Subcutaneous abdominal adipose tissue (tissue), 5 donors: ENCODE results near the gene CYB5D1.

ENCODE experiments used
- H3K27ac ChIP-seq: one replicate; pipeline ENCODE4 v1.7.0; 2013; ENCODE audit warnings: low read depth, mild to moderate bottlenecking, inconsistent platforms, low read length, moderate library complexity
- H3K27me3 ChIP-seq, 5 donors: one replicate each; pipeline ENCODE4 v1.7.0; 2013; ENCODE audit warnings: low read length in 5 of 5, inconsistent platforms in 1 of 5; ENCODE audit not compliant: control insufficient read depth in 5 of 5, insufficient read depth in 4 of 5
- H3K36me3 ChIP-seq, 5 donors: one replicate each; pipeline ENCODE4 v1.7.0; 2013; ENCODE audit warnings: low read length in 5 of 5; ENCODE audit not compliant: control insufficient read depth in 5 of 5, insufficient read depth in 5 of 5
- H3K4me1 ChIP-seq, 5 donors: one replicate each; pipeline ENCODE4 v1.7.0; 2013; ENCODE audit warnings: low read length in 5 of 5, mild to moderate bottlenecking in 3 of 5, moderate library complexity in 1 of 5; ENCODE audit not compliant: control insufficient read depth in 5 of 5, insufficient read depth in 5 of 5
- H3K4me3 ChIP-seq, 5 donors: one replicate each; pipeline ENCODE4 v1.7.0; 2013; ENCODE audit warnings: low read length in 5 of 5, low read depth in 1 of 5
- H3K9ac ChIP-seq, 5 donors: one replicate each; pipeline ENCODE4 v1.7.0; 2013; ENCODE audit warnings: low read length in 5 of 5, mild to moderate bottlenecking in 4 of 5, moderate library complexity in 3 of 5
- H3K9me3 ChIP-seq, 5 donors: one replicate each; pipeline ENCODE4 v1.7.0; 2013; ENCODE audit warnings: low read length in 5 of 5; ENCODE audit not compliant: control insufficient read depth in 5 of 5
- donor health status: healthy.
- donor health status: healthy.
- donor health status: healthy.
- donor health status: healthy.
- donor health status: healthy.

Gene CYB5D1

DNA sequence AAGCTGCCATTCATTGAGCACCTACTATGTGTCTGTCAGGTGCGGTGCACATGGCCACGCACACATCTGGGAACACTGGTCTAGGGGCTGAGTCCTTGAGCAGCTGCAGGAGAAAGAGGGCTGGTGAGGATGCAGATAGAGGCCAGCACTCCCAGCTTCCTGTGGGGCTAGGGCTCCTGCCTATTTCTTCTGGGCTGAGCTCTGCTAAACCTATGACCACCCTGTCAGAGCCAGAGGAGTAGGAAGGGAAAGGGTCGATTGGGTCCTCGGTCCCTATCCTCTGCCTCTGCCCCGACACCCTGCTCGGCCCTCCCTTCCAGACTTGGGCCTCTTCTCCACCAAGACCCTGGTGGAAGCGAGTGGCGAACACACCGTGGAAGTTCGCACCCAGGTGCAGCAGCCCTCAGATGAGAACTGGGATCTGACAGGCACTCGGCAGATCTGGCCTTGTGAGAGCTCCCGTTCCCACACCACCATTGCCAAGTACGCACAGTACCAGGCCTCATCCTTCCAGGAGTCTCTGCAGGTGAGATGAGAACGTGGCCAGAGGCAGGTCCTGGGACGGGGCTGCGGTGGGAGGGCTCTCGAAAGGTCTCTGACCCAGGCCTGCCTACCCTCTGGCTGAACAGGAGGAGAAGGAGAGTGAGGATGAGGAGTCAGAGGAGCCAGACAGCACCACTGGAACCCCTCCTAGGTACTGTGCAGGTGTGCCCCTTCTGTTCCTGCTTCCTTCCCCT, 6.9 kb upstream of the CYB5D1 start:
- Histone ChIP-seq H3K27me3 (no peaks in the 10 kb centered on the region), H3K4me3 (peak overlapping the region in 3 of 5 donors; percentile 1 to 23 (median 6)), H3K4me1 (peaks cover 0 to 27% (median 19%) of the 10 kb centered on the region in 5 donors), H3K9me3 (no peaks in the 10 kb centered on the region), H3K9ac (no peak overlapping the region), H3K27ac (no peak overlapping the region), H3K36me3 (peaks cover 0 to 74% (median 67%) of the 10 kb centered on the region in 5 donors)

DNA sequence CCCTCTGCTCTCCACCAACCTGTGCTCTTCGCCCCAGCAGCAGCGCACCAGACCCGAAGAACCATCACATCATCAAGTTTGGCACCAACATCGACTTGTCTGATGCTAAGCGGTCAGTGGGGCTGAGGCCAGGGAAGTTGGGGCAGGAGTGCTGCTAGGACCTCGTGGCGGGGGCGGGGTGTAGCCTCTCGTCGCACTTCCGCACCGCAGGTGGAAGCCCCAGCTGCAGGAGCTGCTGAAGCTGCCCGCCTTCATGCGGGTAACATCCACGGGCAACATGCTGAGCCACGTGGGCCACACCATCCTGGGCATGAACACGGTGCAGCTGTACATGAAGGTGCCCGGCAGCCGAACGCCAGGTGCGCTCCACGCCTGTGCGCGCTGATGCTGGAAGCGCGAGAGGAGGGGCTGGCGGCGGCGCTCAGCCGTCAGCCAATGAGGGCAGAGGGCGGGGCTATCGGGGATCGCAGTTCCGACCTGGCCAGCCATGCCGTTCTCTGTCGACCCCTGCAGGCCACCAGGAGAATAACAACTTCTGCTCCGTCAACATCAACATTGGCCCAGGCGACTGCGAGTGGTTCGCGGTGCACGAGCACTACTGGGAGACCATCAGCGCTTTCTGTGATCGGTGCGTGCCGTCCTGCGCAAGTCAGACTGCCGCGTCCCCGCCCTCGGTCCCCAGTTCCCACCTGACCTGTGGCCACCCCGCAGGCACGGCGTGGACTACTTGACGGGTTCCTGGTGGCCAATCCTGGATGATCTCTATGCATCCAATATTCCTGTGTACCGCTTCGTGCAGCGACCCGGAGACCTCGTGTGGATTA, 6.2 kb upstream of the CYB5D1 start:
- Histone ChIP-seq H3K27me3 (no peaks in the 10 kb centered on the region), H3K36me3 (peaks cover 0 to 67% (median 60%) of the 10 kb centered on the region in 5 donors), H3K27ac (no peak overlapping the region), H3K4me1 (peaks cover 0 to 34% (median 26%) of the 10 kb centered on the region in 5 donors), H3K4me3 (peak overlapping the region in 3 of 5 donors; percentile 17 to 23 (median 18)), H3K9ac (no peak overlapping the region), H3K9me3 (no peaks in the 10 kb centered on the region)

DNA sequence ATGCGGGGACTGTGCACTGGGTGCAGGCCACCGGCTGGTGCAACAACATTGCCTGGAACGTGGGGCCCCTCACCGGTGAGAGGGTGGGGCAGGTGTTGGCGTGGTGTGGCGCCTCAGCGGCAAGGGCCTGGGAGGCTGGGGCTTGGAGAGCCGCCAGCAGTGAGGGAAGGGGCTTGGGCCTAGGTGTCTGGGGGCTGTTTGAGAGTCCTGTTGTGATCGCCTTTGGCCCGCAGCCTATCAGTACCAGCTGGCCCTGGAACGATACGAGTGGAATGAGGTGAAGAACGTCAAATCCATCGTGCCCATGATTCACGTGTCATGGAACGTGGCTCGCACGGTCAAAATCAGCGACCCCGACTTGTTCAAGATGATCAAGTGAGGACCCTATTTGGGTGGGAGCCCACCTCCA, 5.5 kb upstream of the CYB5D1 start:
- H3K27ac ChIP-seq: no peak overlapping the region
- no peak overlapping the region for H3K9ac ChIP-seq
- no peaks in the 10 kb centered on the region for H3K27me3 ChIP-seq
- H3K4me1 ChIP-seq: peaks cover 0 to 38% (median 30%) of the 10 kb centered on the region in 5 donors
- H3K9me3 ChIP-seq: no peaks in the 10 kb centered on the region
- peak overlapping the region in 1 of 5 donors; percentile 11 for H3K4me3 ChIP-seq
- peaks cover 0 to 61% (median 54%) of the 10 kb centered on the region in 5 donors for H3K36me3 ChIP-seq

DNA sequence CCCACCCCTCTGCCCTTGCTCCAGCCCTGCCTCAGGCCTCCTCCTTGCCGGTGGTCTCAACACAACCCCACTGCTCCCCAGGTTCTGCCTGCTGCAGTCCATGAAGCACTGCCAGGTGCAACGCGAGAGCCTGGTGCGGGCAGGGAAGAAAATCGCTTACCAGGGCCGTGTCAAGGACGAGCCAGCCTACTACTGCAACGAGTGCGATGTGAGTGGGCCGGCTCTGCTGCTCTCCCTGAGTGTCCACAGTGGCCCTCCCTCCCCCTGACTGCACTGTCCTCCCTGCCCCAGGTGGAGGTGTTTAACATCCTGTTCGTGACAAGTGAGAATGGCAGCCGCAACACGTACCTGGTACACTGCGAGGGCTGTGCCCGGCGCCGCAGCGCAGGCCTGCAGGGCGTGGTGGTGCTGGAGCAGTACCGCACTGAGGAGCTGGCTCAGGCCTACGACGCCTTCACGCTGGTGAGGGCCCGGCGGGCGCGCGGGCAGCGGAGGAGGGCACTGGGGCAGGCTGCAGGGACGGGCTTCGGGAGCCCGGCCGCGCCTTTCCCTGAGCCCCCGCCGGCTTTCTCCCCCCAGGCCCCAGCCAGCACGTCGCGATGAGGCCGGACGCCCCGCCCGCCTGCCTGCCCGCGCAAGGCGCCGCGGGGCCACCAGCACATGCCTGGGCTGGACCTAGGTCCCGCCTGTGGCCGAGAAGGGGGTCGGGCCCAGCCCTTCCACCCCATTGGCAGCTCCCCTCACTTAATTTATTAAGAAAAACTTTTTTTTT, 4.7 kb upstream of the CYB5D1 start:
- Histone ChIP-seq H3K27ac (no peak overlapping the region), H3K27me3 (no peaks in the 10 kb centered on the region), H3K36me3 (peaks cover 0 to 54% (median 49%) of the 10 kb centered on the region in 5 donors), H3K4me1 (peaks cover 3 to 45% (median 32%) of the 10 kb centered on the region in 5 donors), H3K4me3 (no peak overlapping the region), H3K9ac (no peak overlapping the region), H3K9me3 (no peaks in the 10 kb centered on the region)

DNA sequence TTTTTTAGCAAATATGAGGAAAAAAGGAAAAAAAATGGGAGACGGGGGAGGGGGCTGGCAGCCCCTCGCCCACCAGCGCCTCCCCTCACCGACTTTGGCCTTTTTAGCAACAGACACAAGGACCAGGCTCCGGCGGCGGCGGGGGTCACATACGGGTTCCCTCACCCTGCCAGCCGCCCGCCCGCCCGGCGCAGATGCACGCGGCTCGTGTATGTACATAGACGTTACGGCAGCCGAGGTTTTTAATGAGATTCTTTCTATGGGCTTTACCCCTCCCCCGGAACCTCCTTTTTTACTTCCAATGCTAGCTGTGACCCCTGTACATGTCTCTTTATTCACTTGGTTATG, 4.1 kb upstream of the CYB5D1 start:
- peaks cover 3 to 51% (median 38%) of the 10 kb centered on the region in 5 donors for H3K4me1 ChIP-seq
- H3K27ac ChIP-seq: no peak overlapping the region
- H3K9ac ChIP-seq: no peak overlapping the region
- no peaks in the 10 kb centered on the region for H3K9me3 ChIP-seq
- no peak overlapping the region for H3K4me3 ChIP-seq
- no peaks in the 10 kb centered on the region for H3K27me3 ChIP-seq
- H3K36me3 ChIP-seq: peaks cover 0 to 51% (median 46%) of the 10 kb centered on the region in 5 donors

DNA sequence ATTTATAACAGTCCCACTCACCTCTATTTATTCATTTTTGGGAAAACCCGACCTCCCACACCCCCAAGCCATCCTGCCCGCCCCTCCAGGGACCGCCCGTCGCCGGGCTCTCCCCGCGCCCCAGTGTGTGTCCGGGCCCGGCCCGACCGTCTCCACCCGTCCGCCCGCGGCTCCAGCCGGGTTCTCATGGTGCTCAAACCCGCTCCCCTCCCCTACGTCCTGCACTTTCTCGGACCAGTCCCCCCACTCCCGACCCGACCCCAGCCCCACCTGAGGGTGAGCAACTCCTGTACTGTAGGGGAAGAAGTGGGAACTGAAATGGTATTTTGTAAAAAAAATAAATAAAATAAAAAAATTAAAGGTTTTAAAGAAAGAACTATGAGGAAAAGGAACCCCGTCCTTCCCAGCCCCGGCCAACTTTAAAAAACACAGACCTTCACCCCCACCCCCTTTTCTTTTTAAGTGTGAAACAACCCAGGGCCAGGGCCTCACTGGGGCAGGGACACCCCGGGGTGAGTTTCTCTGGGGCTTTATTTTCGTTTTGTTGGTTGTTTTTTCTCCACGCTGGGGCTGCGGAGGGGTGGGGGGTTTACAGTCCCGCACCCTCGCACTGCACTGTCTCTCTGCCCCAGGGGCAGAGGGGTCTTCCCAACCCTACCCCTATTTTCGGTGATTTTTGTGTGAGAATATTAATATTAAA, 3.6 kb upstream of the CYB5D1 start:
- Histone ChIP-seq H3K27me3 (no peaks in the 10 kb centered on the region), H3K4me1 (peaks cover 5 to 55% (median 44%) of the 10 kb centered on the region in 5 donors), H3K4me3 (peak overlapping the region in 2 of 5 donors; percentile 23 to 84), H3K27ac (no peak overlapping the region), H3K9ac (no peak overlapping the region), H3K9me3 (no peaks in the 10 kb centered on the region), H3K36me3 (peaks cover 0 to 49% (median 42%) of the 10 kb centered on the region in 5 donors)

DNA sequence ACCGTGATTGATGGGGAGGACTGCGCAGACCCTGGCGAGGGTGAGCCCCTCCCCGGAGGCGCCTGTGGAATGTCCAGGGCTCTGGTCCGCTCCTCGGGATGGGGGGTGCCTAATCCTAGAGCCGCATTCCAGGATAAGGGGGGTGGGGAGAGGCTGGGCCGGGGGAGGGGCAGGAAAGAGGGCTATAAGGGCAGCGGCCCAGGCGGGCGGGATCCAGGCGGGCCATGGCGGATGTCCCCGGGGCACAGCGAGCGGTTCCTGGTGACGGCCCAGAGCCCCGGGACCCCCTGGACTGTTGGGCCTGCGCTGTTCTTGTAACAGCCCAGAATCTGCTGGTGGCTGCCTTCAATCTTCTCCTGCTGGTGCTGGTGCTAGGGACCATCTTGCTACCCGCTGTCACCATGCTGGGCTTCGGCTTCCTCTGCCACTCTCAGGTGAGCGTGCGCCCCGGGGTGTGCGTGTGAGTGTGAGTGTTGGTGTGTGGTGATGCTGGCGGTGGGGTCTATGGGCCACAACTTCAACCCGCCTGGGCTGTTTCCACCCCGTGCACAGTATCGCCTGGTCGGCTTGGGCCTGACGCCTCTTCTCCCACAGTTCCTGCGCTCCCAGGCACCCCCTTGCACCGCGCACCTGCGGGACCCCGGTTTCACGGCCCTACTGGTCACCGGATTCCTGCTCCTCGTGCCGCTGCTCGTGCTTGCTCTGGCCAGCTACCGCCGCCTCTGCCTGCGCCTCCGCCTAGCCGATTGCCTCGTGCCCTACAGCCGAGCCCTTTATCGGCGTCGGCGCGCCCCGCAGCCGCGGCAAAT, 2.7 kb upstream of the CYB5D1 start, which contains the start of gene TMEM88:
TMEM88 (plus strand) TSS at position 216 of the 809 bp plus-strand sequence; CDS start at position 225, 9 bp downstream.
- Histone ChIP-seq H3K36me3 (peaks cover 0 to 42% (median 36%) of the 10 kb centered on the region in 5 donors), H3K4me3 (peak within 1 kb of the TSS; percentile 46 to 91 (median 84)), H3K9me3 (no peaks in the 10 kb centered on the region), H3K9ac (peak within 1 kb of the TSS in 3 of 5 donors; percentile 16 to 56 (median 42)), H3K27me3 (no peaks in the 10 kb centered on the region), H3K4me1 (peaks cover 5 to 55% (median 44%) of the 10 kb centered on the region in 5 donors), H3K27ac (peak within 1 kb of the TSS; percentile 96)

DNA sequence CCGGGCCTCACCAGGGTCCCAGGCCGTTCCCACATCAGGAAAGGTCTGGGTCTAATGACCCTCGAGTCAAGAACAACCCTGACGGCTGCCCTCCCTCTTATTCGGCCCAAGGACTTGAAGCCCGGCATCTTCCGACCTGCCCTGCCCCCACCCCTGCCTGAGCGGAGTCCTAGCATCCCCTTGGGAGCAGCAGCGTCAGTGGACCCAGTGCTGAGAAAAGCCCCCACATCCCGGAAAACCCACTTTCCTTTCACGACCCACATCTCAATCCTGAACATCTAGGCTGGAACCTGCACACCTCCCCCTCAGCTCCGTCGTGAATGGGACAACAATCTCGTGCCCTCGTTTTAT, 2.2 kb upstream of the CYB5D1 start:
- Histone ChIP-seq H3K9me3 (no peaks in the 10 kb centered on the region), H3K4me3 (peak overlapping the region in 4 of 5 donors; percentile 46 to 91 (median 86)), H3K36me3 (peaks cover 0 to 36% (median 32%) of the 10 kb centered on the region in 5 donors), H3K9ac (peak overlapping the region in 2 of 5 donors; percentile 42 to 56), H3K27ac (peak overlapping the region; percentile 96), H3K27me3 (no peaks in the 10 kb centered on the region), H3K4me1 (peaks cover 5 to 55% (median 44%) of the 10 kb centered on the region in 5 donors)
